Activated naive CD4-positive, alpha-beta T cell treated with anti-CD3 and anti-CD28 coated beads, Interleukin-2, amount 10 ng/mL, durations not matched to agents 7 days and 5 days (primary cell): ENCODE measurements around the gene ABCG5.

ENCODE experiments used
- CTCF ChIA-PET: fragments of 350-600 bp; sonication (Branson Sonifier 250); formaldehyde crosslinking; loops from one replicate; lab custom pipeline; 2021; ENCODE audit warnings: antibody characterized with exemption; lab: Charles Lee
- DNase-seq: peaks from one replicate; pipeline ENCODE4 v3.0.0-alpha.2; 2020
- H3K27ac Mint-ChIP-seq: one replicate; pipeline ENCODE4 v1.8.0; 2021; ENCODE audit warnings: mild to moderate bottlenecking, moderate library complexity, mixed read lengths
- H3K27me3 Mint-ChIP-seq: one replicate; pipeline ENCODE4 v1.8.0; 2021; ENCODE audit warnings: mild to moderate bottlenecking, mixed read lengths
- H3K36me3 Mint-ChIP-seq: one replicate; pipeline ENCODE4 v1.8.0; 2021; ENCODE audit warnings: mixed read lengths
- H3K4me1 Mint-ChIP-seq: one replicate; pipeline ENCODE4 v1.8.0; 2021; ENCODE audit warnings: mixed read lengths
- H3K4me3 Mint-ChIP-seq: one replicate; pipeline ENCODE4 v1.8.0; 2021; ENCODE audit warnings: mild to moderate bottlenecking, moderate library complexity, mixed read lengths
- H3K9me3 Mint-ChIP-seq: one replicate; pipeline ENCODE4 v1.8.0; 2021; ENCODE audit warnings: mixed read lengths

ABCG5 gene

GRCh38 chr2:43810452-43810851 is 28.2 kb downstream of the ABCG5 start:
- Mint-ChIP-seq H3K9me3 (no peaks in the 10 kb centered on the region), H3K27me3 (peaks cover 3% of the 10 kb centered on the region), H3K27ac (no peak overlapping the region), H3K36me3 (no peaks in the 10 kb centered on the region), H3K4me3 (no peak overlapping the region), H3K4me1 (no peaks in the 10 kb centered on the region)
- no peak for DNase-seq
- CTCF ChIA-PET = no interaction called here

GRCh38 chr2:43806719-43807031 is 32.0 kb downstream of the ABCG5 start:
- Mint-ChIP-seq H3K36me3 (no peaks in the 10 kb centered on the region), H3K4me1 (no peaks in the 10 kb centered on the region), H3K4me3 (no peak overlapping the region), H3K27ac (no peak overlapping the region), H3K9me3 (no peaks in the 10 kb centered on the region), H3K27me3 (peaks cover 3% of the 10 kb centered on the region)
- DNase-seq = no peak
- CTCF ChIA-PET = no interaction called here

DNA sequence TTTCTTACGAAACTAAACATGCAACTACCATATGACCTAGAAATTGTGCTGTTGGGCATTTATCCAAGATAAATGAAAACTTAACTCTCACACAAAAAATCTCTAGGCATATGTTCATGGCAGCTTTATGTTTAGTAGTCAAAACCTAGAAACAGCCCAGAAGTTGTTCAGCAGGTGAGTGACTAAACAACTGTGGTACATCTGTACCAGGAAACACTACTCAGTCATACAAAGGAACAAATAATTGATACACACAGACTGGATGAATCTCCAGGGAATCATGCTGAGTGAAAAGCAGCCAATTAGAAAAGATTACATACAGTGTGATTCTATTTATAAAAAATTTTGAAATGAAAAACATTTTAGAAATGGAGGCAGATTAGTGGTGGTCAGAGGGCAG is 35.5 kb downstream of the ABCG5 start:
- CTCF ChIA-PET = no interaction called here
- no peak for DNase-seq
- H3K4me1 Mint-ChIP-seq = no peaks in the 10 kb centered on the region

GRCh38 chr2:43802135-43802534 is 36.5 kb downstream of the ABCG5 start:
- H3K36me3 Mint-ChIP-seq = no peaks in the 10 kb centered on the region
- H3K27me3 Mint-ChIP-seq = no peaks in the 10 kb centered on the region
- DNase-seq = no peak
- CTCF ChIA-PET = no interaction called here
- no peak overlapping the region for H3K27ac Mint-ChIP-seq
- no peaks in the 10 kb centered on the region for H3K4me1 Mint-ChIP-seq
- no peaks in the 10 kb centered on the region for H3K9me3 Mint-ChIP-seq
- H3K4me3 Mint-ChIP-seq = no peak overlapping the region

More for the DNA sequence above, 35.5 kb downstream of the ABCG5 start:
- H3K36me3 Mint-ChIP-seq = no peaks in the 10 kb centered on the region
- peaks cover 3% of the 10 kb centered on the region for H3K27me3 Mint-ChIP-seq
- no peak overlapping the region for H3K4me3 Mint-ChIP-seq
- no peak overlapping the region for H3K27ac Mint-ChIP-seq
- H3K9me3 Mint-ChIP-seq = no peaks in the 10 kb centered on the region

- Mint-ChIP-seq H3K27me3 (no peaks in the 10 kb centered on the region), H3K9me3 (no peaks in the 10 kb centered on the region)
Measured at GRCh38 chr2:43800894-43801293, 37.7 kb downstream of the ABCG5 start.

GRCh38 chr2:43798300-43798699 is 40.3 kb downstream of the ABCG5 start:
- no peak for DNase-seq
- H3K27me3 Mint-ChIP-seq = no peaks in the 10 kb centered on the region
- H3K4me3 Mint-ChIP-seq = no peak overlapping the region
- no peaks in the 10 kb centered on the region for H3K9me3 Mint-ChIP-seq
- no peak overlapping the region for H3K27ac Mint-ChIP-seq
- no peaks in the 10 kb centered on the region for H3K36me3 Mint-ChIP-seq
- CTCF ChIA-PET = interaction anchor here (0.6 kb wide), 1 partner anchor 89 kb away, joined by 3 read pairs; no protein-coding TSS in a partner anchor
- no peaks in the 10 kb centered on the region for H3K4me1 Mint-ChIP-seq

More at GRCh38 chr2:43800894-43801293, 37.7 kb downstream of the ABCG5 start:
- Mint-ChIP-seq H3K4me1 (no peaks in the 10 kb centered on the region), H3K4me3 (no peak overlapping the region), H3K27ac (no peak overlapping the region), H3K36me3 (no peaks in the 10 kb centered on the region)
- no peak for DNase-seq
- CTCF ChIA-PET = interaction anchor here (0.6 to 1.0 kb wide), 2 partner anchors 33 to 974 kb away, joined by 3 read pairs; no protein-coding TSS in a partner anchor

DNA sequence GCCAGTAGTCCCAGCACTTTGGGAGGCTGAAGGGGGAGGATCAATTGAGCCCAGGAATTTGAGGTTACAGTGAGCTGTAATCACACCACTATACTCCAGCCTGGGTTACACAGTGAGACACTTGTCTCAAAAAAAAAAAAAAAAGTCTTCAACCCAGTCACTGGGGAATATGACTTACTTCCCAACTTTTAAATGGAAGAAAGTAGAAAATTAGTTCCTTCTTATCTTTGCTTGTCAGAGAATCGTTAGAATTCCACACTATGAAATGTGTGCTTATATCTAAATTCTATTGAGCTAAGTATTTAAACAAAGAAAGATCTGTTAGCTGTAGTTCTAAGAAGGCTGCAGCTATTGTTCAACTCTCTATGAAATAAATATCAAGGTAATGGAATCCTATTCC is 42.4 kb downstream of the ABCG5 start:
- CTCF ChIA-PET = no interaction called here
- no peak overlapping the region for H3K27ac Mint-ChIP-seq
- H3K36me3 Mint-ChIP-seq = no peaks in the 10 kb centered on the region
- no peak for DNase-seq
- no peaks in the 10 kb centered on the region for H3K9me3 Mint-ChIP-seq
- H3K27me3 Mint-ChIP-seq = no peaks in the 10 kb centered on the region
- H3K4me1 Mint-ChIP-seq = no peaks in the 10 kb centered on the region
- no peak overlapping the region for H3K4me3 Mint-ChIP-seq

DNA sequence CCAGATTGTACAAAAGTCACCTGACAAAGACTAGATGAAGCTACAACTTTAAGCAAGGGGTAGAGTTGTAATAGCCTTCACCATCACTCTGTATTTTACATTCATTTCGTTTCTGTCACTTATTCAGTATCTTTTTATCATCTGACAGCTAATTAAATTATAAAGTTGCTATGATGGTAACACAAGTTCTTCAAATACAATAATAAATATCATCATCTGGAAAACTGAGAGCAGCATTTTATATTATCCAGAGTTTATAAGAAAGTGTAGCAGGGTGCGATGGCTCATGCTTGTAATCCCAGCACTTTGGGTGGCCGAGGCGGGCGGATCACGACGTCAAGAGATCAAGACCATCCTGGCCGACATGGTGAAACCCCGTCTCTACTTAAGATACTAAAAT is 43.7 kb downstream of the ABCG5 start:
- no peak for DNase-seq
- no peaks in the 10 kb centered on the region for H3K9me3 Mint-ChIP-seq

GRCh38 chr2:43792653-43793052 is 46.0 kb downstream of the ABCG5 start:
- Mint-ChIP-seq H3K4me1 (no peaks in the 10 kb centered on the region), H3K9me3 (no peaks in the 10 kb centered on the region), H3K27me3 (no peaks in the 10 kb centered on the region), H3K4me3 (no peak overlapping the region), H3K36me3 (no peaks in the 10 kb centered on the region), H3K27ac (no peak overlapping the region)
- CTCF ChIA-PET = no interaction called here
- no peak for DNase-seq

More for the DNA sequence above, 43.7 kb downstream of the ABCG5 start:
- no peak overlapping the region for H3K27ac Mint-ChIP-seq
- no peak overlapping the region for H3K4me3 Mint-ChIP-seq
- CTCF ChIA-PET = no interaction called here
- no peaks in the 10 kb centered on the region for H3K27me3 Mint-ChIP-seq
- H3K36me3 Mint-ChIP-seq = no peaks in the 10 kb centered on the region
- H3K4me1 Mint-ChIP-seq = no peaks in the 10 kb centered on the region

DNA sequence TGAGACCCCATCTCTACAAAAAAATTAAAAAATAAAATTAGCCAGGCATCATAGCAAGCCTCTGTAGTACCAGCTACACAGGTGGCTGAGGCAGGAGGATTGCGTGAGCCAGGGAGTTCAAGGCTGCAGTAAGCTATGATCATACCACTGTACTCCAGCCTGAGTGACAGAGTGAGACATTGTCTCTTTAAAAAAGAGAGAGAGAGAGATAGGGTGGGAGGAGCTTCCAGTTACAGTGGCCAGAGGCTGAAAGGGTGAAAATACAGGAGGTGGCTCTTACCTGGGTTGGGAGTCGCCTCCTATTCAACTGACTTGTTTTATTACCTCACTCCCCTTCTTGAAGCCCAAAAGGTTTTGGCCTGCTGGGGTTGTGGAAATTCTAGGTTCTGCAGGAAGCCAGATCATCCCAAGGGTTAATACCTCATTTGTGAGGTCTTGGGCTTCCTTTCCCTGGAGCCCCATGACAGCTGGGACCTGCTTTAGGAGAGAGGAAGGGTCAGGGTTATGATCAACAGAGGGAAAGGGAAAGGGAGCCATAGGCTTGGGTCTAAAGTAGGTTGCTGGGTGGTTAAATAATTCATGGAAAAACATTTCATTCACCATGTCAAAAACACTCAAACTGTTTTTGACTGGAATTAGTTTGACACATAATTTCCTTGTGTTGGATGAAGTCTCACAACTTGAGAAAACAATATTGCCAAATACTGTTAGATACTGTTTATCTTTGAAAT is 47.4 kb downstream of the ABCG5 start:
- CTCF ChIA-PET = no interaction called here
- Mint-ChIP-seq H3K4me3 (no peak overlapping the region), H3K27me3 (no peaks in the 10 kb centered on the region), H3K27ac (no peak overlapping the region), H3K36me3 (no peaks in the 10 kb centered on the region), H3K9me3 (no peaks in the 10 kb centered on the region), H3K4me1 (no peaks in the 10 kb centered on the region)
- no peak for DNase-seq

DNA sequence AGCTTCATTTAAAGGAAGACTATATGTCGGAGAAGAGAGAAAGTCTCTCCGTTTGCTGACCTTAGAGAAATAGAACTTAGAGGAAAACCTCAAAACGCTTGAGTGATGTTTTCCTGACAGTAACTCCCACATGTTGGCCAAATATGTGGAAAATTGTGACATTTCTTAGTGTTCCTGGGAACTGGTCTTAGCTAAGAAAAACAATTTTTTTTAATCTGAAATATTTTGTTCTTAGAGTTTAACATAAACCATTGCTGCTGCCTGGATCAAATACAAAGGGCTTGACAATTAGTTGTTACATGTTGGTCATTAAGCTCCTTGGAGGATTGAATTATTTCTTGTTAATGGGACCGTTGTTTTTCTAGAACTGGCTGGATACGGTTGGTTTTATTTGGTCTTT is 48.5 kb downstream of the ABCG5 start:
- no peak for DNase-seq
- Mint-ChIP-seq H3K27me3 (no peaks in the 10 kb centered on the region), H3K9me3 (no peaks in the 10 kb centered on the region), H3K36me3 (no peaks in the 10 kb centered on the region), H3K4me3 (no peak overlapping the region), H3K27ac (no peak overlapping the region), H3K4me1 (no peaks in the 10 kb centered on the region)
- CTCF ChIA-PET = interaction anchor here (0.6 kb wide), 1 partner anchor 20 kb away, joined by 3 read pairs; no protein-coding TSS in a partner anchor

DNA sequence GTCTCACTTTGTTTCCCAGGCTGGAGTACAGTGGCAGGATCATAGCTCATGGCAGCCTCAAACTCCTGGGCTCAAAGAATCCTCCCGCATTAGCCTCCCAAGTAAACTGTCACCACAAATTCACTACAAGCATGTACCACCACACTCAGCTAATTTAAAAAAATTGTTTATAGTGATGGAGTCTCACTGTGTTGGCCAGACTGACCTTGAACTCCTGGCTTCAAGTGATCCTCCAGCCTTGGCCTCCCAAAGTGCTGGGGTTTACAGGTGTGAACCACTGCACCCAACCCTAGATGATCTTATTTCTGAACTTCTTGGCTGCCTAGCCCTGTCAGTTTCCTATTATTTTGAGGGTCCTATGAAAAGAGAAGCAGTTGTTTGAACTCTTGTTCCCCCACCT is 50.0 kb downstream of the ABCG5 start:
- no peak overlapping the region for H3K27ac Mint-ChIP-seq
- no peak for DNase-seq
- H3K36me3 Mint-ChIP-seq = no peaks in the 10 kb centered on the region
- H3K27me3 Mint-ChIP-seq = no peaks in the 10 kb centered on the region
- no peak overlapping the region for H3K4me3 Mint-ChIP-seq
- no peaks in the 10 kb centered on the region for H3K4me1 Mint-ChIP-seq
- CTCF ChIA-PET = no interaction called here
- H3K9me3 Mint-ChIP-seq = no peaks in the 10 kb centered on the region

- Mint-ChIP-seq H3K27ac (no peak overlapping the region), H3K4me3 (no peak overlapping the region), H3K36me3 (no peaks in the 10 kb centered on the region), H3K4me1 (no peaks in the 10 kb centered on the region), H3K9me3 (no peaks in the 10 kb centered on the region), H3K27me3 (no peaks in the 10 kb centered on the region)
- DNase-seq = no peak
- CTCF ChIA-PET = no interaction called here
Measured at GRCh38 chr2:43787895-43788294, 50.7 kb downstream of the ABCG5 start.

DNA sequence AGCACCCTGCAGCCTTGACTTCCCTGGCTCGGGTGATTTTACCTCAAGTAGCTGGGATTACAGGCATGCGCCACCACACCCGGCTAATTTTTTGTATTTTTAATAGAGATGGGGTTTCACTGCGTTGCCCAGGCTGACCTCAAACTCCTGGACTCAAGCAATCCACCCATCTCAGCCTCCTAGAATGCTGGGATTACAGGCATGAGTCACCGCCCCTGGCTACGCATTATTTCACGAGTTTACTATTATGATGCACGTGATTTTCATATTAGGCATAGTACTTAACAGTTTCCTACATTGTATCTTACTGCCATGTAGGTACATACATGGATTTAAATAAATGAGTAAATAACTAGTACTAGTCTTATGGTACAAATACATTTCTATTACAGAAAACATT is 60.4 kb downstream of the ABCG5 start:
- H3K27me3 Mint-ChIP-seq = no peaks in the 10 kb centered on the region
- CTCF ChIA-PET = no interaction called here
- no peaks in the 10 kb centered on the region for H3K9me3 Mint-ChIP-seq
- H3K4me3 Mint-ChIP-seq = no peak overlapping the region
- H3K27ac Mint-ChIP-seq = no peak overlapping the region
- no peak for DNase-seq
- no peaks in the 10 kb centered on the region for H3K36me3 Mint-ChIP-seq
- peaks cover 11% of the 10 kb centered on the region for H3K4me1 Mint-ChIP-seq

- no peak overlapping the region for H3K4me3 Mint-ChIP-seq
- no peak for DNase-seq
- CTCF ChIA-PET = no interaction called here
- no peaks in the 10 kb centered on the region for H3K27me3 Mint-ChIP-seq
- H3K4me1 Mint-ChIP-seq = peaks cover 11% of the 10 kb centered on the region
- H3K36me3 Mint-ChIP-seq = no peaks in the 10 kb centered on the region
- H3K27ac Mint-ChIP-seq = no peak overlapping the region
- H3K9me3 Mint-ChIP-seq = no peaks in the 10 kb centered on the region
Measured at GRCh38 chr2:43777306-43777926, 61.2 kb downstream of the ABCG5 start.
